Right cardiac atrium (tissue), 5 donors: Measurements from ENCODE around the gene CDK6. TPM values are rescaled to one million over a fixed set of nuclear protein-coding genes. Genes with fewer than 3 reads are reported as not detected.

Source experiments
- ATAC-seq, 2 donors: fragments of 200-7000 bp; cut with Tn5 transposase; one replicate each; pipeline versions ENCODE4 v1.8.0 to v1.9.1; 2020; ENCODE audit warnings: moderate library complexity in 2 of 2, mild to moderate bottlenecking in 1 of 2
- DNase-seq, 3 donors: peaks; one replicate each; pipeline ENCODE4 v3.0.0-alpha.2; 2020
- H3K27ac ChIP-seq: one replicate; pipeline ENCODE4 v1.5.1; 2013; ENCODE audit warnings: mild to moderate bottlenecking, low read length, control low read depth, moderate library complexity
- H3K27me3 ChIP-seq: one replicate; pipeline ENCODE4 v1.6.1; 2013; ENCODE audit not compliant: control insufficient read depth, insufficient read depth
- H3K4me1 ChIP-seq: one replicate; pipeline ENCODE4 v1.6.1; 2013; ENCODE audit warnings: low read length; ENCODE audit not compliant: control insufficient read depth, insufficient read depth
- H3K4me3 ChIP-seq: one replicate; pipeline ENCODE4 v1.5.1; 2013; ENCODE audit warnings: low read length, control low read depth
- H3K9me3 ChIP-seq: one replicate; pipeline ENCODE4 v1.6.1; 2013; ENCODE audit warnings: low read length; ENCODE audit not compliant: control insufficient read depth
- WGBS: extraction: QIAGEN DNeasy Blood & Tissue Kit; methylation state at CpG from one replicate; pipeline ENCODE4 v1.1.7; 2013; 5-methylcytosine and 5-hydroxymethylcytosine counted together
- intact Hi-C, 4 donors: fragments of 100-400 bp; cut with DNase I; formaldehyde crosslinking; loops; one replicate each; pipeline versions ENCODE4 v1.11.0 to v1.14.0; 2022 to 2023
- polyA plus RNA-seq: library from polyadenylated mRNA; stranded (reverse); fragments of 200-250 nt; gene quantifications from one replicate; pipeline ENCODE4 v1.2.3, GENCODE V29; 2013
- total RNA-seq, 4 donors: library from RNA; stranded (reverse); fragmentation: NEBNext Ultra II Directional; extraction: Animal tissue kit (Norgen Biotek cat#: 25700); gene quantifications; one replicate each; pipeline ENCODE4 v1.2.1, GENCODE V29; 2021
- donor health status: healthy with polysubstance abuse.
- donor health status: DM: no; HTN: yes; CAD: no.
- donor health status: DM: no; HTN: no; CAD: no.
- donor health status: DM: no; HTN: yes; CAD: no; lungs with severe emphysema.
- donor health status: DM: yes; HTN: yes; CAD: no.

CDK6 gene
- total and polyA plus RNA-seq, 5 donors: 1.8 to 9.7 (median 9.0) TPM

DNA sequence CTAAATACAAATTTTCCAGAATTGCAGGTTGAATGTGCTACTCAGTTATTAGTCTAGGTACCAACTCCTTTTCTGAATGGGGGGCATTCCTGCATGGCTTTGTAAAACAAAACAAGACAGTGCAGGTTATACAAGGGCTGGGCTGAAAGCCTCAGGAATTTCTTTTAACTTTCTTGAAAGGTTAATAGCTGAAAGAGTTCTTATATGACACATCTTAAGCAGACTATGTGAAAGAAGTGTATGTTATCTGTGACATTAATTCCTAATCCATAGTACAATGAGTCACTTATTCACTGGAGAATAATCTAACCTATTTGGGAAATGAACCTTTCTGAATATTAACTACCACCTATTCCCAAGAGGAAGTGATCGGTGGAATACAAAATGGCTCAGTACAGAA is 130.5 kb downstream of the CDK6 start:
- Histone ChIP-seq H3K27ac (no peak overlapping the region), H3K9me3 (no peaks in the 10 kb centered on the region), H3K27me3 (no peaks in the 10 kb centered on the region), H3K4me1 (peaks cover 1% of the 10 kb centered on the region), H3K4me3 (no peak overlapping the region)
- DNase-seq: no peak
- intact Hi-C loops: no loop called here
- ATAC-seq: no peak
- 97% methylated on average over 1 of the region's 1 CpG for WGBS

DNA sequence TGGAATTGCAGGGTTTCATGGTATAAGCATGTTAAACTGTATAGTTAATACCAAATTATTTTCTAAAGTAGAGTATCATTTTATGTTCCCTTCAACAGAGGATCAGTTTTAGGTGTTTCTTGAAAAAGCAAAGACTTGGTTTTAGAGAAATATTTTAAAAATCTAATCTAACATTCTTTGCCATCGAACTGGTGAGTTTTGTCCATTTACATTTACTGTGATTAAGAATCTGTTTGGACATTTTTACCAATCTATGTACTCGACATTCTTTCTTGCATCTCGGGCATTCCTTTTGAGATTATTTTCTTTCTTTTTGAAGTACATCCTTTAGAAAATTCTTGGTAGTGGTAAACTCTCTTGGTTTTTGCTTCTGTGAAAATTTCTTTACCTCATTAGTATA is 131.5 kb downstream of the CDK6 start:
- DNase-seq (no peak), ATAC-seq (no peak)
- intact Hi-C loops: no loop called here
- no peak overlapping the region for H3K4me3 ChIP-seq
- H3K27me3 ChIP-seq: no peaks in the 10 kb centered on the region
- H3K9me3 ChIP-seq: no peaks in the 10 kb centered on the region
- peaks cover 1% of the 10 kb centered on the region for H3K4me1 ChIP-seq
- WGBS: 98% methylated on average over 3 of the region's 3 CpGs
- H3K27ac ChIP-seq: no peak overlapping the region

DNA sequence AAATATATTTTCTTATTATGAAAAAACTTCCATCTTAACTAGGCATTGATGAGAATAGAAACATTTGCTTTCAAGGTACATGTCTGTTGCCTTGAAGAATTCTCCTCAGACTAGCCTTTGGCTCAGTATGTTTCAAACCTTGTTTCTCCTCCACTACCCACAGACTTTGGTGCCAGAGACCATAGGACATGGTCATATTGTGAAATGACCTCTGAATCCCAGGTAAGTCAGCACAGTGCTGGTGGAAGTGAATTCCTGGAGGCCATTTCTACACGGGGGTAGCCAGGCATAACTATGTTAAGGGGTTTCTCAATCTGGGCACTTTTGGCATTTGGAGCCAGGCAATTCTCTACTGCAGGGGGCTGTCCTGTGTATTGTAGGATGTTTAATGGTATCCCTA is 133.8 kb downstream of the CDK6 start:
- intact Hi-C loops: no loop called here
- Histone ChIP-seq H3K4me3 (no peak overlapping the region), H3K9me3 (no peaks in the 10 kb centered on the region), H3K4me1 (peaks cover 3% of the 10 kb centered on the region), H3K27ac (no peak overlapping the region), H3K27me3 (no peaks in the 10 kb centered on the region)
- ATAC-seq (no peak), DNase-seq (no peak)
- WGBS: 84% methylated on average over 1 of the region's 1 CpG

DNA sequence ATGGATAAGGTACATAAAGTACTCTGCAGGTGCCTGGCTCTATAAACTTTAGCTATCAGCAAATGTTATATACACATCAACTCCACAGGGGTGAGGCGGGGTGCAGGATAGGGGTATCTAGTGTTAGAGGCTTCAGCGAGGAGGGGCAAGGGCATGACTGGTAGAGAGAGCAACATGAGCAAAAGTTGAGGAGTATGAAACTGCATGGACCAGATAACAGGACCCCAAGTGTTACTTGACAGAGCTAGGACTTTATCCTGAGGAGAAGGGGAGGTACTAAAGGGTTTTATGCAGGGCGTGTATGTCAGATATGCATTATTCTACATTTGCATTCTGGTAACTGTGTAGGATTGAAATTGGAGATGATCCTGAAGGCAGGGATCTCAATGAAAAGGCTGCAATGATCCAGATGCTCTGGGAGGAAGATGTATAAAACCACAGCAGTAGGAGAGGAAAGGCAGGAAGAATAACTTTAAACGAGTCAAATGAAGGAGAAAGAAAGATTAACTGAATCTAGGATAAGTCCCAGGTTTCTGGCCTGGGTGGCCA is 136.3 kb downstream of the CDK6 start:
- Histone ChIP-seq H3K27me3 (no peaks in the 10 kb centered on the region), H3K4me1 (peaks cover 3% of the 10 kb centered on the region), H3K27ac (no peak overlapping the region), H3K9me3 (no peaks in the 10 kb centered on the region), H3K4me3 (no peak overlapping the region)
- ATAC-seq (no peak), DNase-seq (no peak)
- intact Hi-C loops: loop anchor here (5.0 to 10.0 kb wide), 3 partner anchors 75 to 135 kb away; partner anchors contain the start of gene CDK6 (in 1 of the 4)
- WGBS: 89% methylated on average over 4 of the region's 4 CpGs

DNA sequence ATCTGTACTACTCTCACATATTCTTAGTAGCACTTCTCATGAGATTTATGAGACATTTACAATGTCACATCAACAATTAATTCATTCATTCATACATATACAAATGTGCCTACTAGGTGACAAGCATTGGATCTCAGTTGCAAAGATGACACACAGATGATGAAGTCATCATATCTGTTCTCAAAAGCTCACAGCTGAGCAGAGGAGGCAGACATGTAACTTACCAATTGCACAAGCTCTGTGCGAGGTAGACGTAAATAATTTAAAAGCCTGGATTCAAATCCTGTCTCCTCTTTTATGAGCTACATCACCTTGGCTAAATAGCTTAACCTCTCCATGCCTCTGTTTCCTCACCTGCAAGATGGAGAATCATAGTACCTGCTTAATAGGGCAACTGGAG is 136.8 kb downstream of the CDK6 start:
- ATAC-seq (no peak), DNase-seq (no peak)
- Histone ChIP-seq H3K4me3 (no peak overlapping the region), H3K9me3 (no peaks in the 10 kb centered on the region), H3K4me1 (peaks cover 3% of the 10 kb centered on the region), H3K27me3 (no peaks in the 10 kb centered on the region), H3K27ac (no peak overlapping the region)
- 93% methylated on average over 2 of the region's 2 CpGs for WGBS
- intact Hi-C loops: loop anchor here (5.0 to 10.0 kb wide), 3 partner anchors 75 to 135 kb away; partner anchors contain the start of gene CDK6 (in 1 of the 4)

DNA sequence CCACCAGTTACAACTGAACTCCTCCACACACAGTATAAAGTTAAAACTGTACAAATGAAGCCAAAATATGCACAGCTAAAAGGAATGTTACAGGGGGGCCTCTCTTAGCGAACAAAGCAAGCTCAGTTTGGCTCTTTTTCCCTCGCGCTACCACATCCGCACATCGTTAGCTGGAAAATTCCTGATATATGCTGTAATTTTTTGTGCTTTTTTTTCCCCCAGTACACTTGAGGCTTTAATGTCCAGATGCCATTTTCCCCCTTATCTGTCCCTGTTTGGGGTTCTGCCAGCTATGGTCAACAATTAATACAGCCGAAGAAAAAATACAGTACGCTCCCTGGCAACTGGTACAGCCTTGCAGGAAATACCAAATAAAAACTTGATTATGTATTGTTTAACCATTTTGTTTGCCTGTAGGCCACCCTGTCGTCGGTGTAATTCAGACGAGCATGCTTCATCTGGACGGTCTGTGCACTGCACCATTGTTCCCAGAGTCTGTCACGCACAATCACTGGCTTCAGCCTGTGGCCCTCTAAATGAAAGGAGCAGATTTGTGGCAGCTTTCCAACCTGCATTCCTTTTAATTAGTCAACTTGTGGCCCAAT is 138.0 kb downstream of the CDK6 start:
- peak; percentile 78 to 85 for ATAC-seq
- H3K4me1 ChIP-seq: peaks cover 2% of the 10 kb centered on the region

DNA sequence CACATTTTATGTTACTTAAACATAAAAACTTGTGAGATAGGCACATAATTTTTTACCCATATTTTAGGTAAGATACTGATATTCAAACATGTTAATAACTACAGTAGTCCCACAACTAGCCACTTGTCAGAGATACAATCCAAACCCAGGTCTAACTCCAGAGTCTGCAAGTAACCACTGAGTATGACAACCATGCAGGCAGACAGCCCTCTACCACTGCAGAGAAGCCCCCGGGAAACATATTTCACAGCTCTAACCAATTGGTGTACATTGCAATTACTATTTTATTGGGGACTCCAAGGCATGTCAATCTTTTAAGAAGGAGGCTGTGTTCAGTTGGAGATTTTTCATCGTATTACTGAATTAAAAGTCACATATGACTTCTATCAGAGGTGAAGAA is 139.0 kb downstream of the CDK6 start:
- WGBS: 68% methylated on average over 2 of the region's 2 CpGs
- intact Hi-C loops: loop anchor here (5.0 to 10.0 kb wide), 3 partner anchors 73 to 137 kb away; partner anchors contain the start of gene CDK6 (in 1 of the 4)
- no peak overlapping the region for H3K4me3 ChIP-seq
- no peak for DNase-seq
- no peak overlapping the region for H3K27ac ChIP-seq
- H3K9me3 ChIP-seq: no peaks in the 10 kb centered on the region
- ATAC-seq: no peak
- no peaks in the 10 kb centered on the region for H3K27me3 ChIP-seq
- peaks cover 2% of the 10 kb centered on the region for H3K4me1 ChIP-seq

More for the DNA sequence above, 138.0 kb downstream of the CDK6 start:
- DNase-seq: peak in 2 of 3 donors; percentile 39 to 50
- H3K27me3 ChIP-seq: no peaks in the 10 kb centered on the region
- H3K4me3 ChIP-seq: peak overlapping the region; percentile 44
- peak overlapping the region; percentile 78 for H3K27ac ChIP-seq
- intact Hi-C loops: loop anchor here (5.0 to 10.0 kb wide), 3 partner anchors 74 to 136 kb away; partner anchors contain the start of gene CDK6 (in 1 of the 4)
- H3K9me3 ChIP-seq: no peaks in the 10 kb centered on the region
- WGBS: 21% methylated on average over 12 of the region's 12 CpGs

DNA sequence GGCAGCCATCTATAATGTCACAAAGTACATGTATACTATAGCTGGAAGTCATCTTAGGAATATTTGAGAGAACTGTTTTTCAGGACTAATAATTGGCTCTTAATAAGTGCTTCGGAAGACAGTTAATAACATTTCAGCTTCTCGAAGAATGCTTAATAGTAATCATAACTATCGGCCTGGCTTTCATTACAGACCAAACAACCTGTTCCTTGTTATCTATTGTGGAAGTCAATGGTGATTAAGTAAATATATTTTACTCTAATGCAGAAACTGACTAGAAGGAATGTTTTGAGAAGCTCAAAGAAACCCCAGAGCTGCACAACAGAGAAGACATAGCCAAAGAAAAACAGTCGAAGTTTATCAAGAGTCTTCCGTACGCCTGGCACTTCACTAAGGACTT is 139.4 kb downstream of the CDK6 start:
- no peaks in the 10 kb centered on the region for H3K9me3 ChIP-seq
- no peak for DNase-seq
- no peaks in the 10 kb centered on the region for H3K27me3 ChIP-seq
- intact Hi-C loops: loop anchor here (5.0 to 10.0 kb wide), 3 partner anchors 72 to 138 kb away; partner anchors contain the start of gene CDK6 (in 1 of the 4)
- H3K27ac ChIP-seq: no peak overlapping the region
- no peak overlapping the region for H3K4me3 ChIP-seq
- 66% methylated on average over 6 of the region's 6 CpGs for WGBS
- ATAC-seq: no peak
- peaks cover 2% of the 10 kb centered on the region for H3K4me1 ChIP-seq

DNA sequence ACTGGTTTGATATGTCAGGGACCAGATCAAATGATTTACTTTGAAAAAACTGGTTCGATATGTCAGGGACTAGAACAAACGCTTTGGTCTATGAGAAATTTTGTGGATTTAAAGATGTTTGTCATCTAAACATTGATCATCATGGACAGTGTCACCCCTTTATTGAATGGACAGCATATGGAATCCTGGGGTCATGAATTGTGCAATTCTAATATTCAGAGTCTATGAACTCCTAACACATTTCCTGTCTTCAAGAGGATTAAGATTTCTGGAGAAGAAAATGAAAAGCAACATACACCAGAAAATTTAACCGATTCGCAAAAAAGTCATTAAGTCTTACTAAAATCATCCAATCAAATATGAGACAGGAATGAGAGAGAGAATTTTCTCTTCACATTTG is 139.8 kb downstream of the CDK6 start:
- ATAC-seq (no peak), DNase-seq (no peak)
- WGBS: 91% methylated on average over 4 of the region's 4 CpGs
- H3K4me1 ChIP-seq: peaks cover 2% of the 10 kb centered on the region
- intact Hi-C loops: loop anchor here (5.0 to 10.0 kb wide), 3 partner anchors 72 to 138 kb away; partner anchors contain the start of gene CDK6 (in 1 of the 4)
- H3K27ac ChIP-seq: no peak overlapping the region
- no peak overlapping the region for H3K4me3 ChIP-seq
- H3K9me3 ChIP-seq: no peaks in the 10 kb centered on the region
- no peaks in the 10 kb centered on the region for H3K27me3 ChIP-seq

DNA sequence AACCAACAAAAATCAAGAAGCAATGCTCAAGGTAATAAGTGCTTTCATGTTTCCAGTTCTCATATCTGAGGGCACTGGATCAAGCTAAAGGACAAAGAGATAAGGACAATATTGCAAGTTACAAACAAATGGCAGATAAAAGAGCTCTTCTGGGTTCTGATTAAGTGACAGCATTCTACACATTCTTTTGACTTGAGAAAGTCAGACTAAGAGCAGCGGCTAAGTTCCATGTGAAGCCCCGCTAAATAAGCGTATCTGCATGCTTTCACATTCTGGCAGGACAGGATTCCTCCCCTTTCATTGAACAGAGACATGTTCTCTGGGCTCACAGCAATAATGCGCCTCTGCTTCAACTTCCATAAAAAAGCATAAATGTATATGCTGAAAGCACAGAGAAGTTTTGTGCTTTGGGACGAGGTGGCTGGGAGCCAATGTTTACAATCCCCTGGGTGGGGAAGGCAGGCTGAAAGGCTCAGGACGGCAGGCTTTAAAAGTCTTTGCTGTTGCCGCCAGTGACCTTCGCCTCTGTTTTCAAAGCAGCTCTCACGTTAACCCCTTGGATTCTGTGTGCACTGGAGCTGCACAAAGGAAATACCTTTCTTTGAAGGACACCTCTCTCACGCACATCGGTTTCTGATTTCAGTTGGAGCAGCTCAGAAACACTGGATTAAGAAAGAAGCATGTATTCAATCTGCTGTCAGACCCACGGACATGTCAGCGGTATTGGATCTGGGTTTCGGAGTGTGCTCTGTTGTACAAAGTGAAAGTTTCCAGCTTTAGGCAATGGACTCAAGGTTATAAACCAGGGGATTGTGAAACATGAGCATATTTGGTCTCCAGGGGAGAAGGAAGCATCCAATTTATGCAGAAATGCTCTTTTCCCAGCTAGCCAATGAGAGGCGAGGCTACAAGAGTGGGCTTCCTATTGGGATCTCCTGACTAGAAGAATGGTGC is 140.8 kb downstream of the CDK6 start:
- intact Hi-C loops: loop anchor here (5.0 to 10.0 kb wide), 3 partner anchors 71 to 139 kb away; partner anchors contain the start of gene CDK6 (in 1 of the 4)
- Histone ChIP-seq H3K4me1 (peaks cover 2% of the 10 kb centered on the region), H3K4me3 (peak overlapping the region; percentile 60), H3K27me3 (no peaks in the 10 kb centered on the region), H3K27ac (peak overlapping the region; percentile 95), H3K9me3 (no peaks in the 10 kb centered on the region)
- peak in 2 of 3 donors; percentile 27 to 63 for DNase-seq
- ATAC-seq: peak; percentile 72 to 85
- 10% methylated on average over 15 of the region's 15 CpGs for WGBS
